Right cardiac atrium (tissue), 5 donors: ENCODE results near the gene KCNAB1. TPM values are rescaled to one million over a fixed set of nuclear protein-coding genes. Genes with fewer than 3 reads are reported as not detected.

Experiments used
- ATAC-seq, 2 donors: fragments of 200-7000 bp; cut with Tn5 transposase; one replicate each; pipeline versions ENCODE4 v1.8.0 to v1.9.1; 2020; ENCODE audit warnings: moderate library complexity in 2 of 2, mild to moderate bottlenecking in 1 of 2
- DNase-seq, 3 donors: peaks; one replicate each; pipeline ENCODE4 v3.0.0-alpha.2; 2020
- H3K27ac ChIP-seq: one replicate; pipeline ENCODE4 v1.5.1; 2013; ENCODE audit warnings: mild to moderate bottlenecking, low read length, control low read depth, moderate library complexity
- H3K27me3 ChIP-seq: one replicate; pipeline ENCODE4 v1.6.1; 2013; ENCODE audit not compliant: control insufficient read depth, insufficient read depth
- H3K4me1 ChIP-seq: one replicate; pipeline ENCODE4 v1.6.1; 2013; ENCODE audit warnings: low read length; ENCODE audit not compliant: control insufficient read depth, insufficient read depth
- H3K4me3 ChIP-seq: one replicate; pipeline ENCODE4 v1.5.1; 2013; ENCODE audit warnings: low read length, control low read depth
- H3K9me3 ChIP-seq: one replicate; pipeline ENCODE4 v1.6.1; 2013; ENCODE audit warnings: low read length; ENCODE audit not compliant: control insufficient read depth
- WGBS: extraction: QIAGEN DNeasy Blood & Tissue Kit; methylation state at CpG from one replicate; pipeline ENCODE4 v1.1.7; 2013; 5-methylcytosine and 5-hydroxymethylcytosine counted together
- intact Hi-C, 4 donors: fragments of 100-400 bp; cut with DNase I; formaldehyde crosslinking; loops; one replicate each; pipeline versions ENCODE4 v1.11.0 to v1.14.0; 2022 to 2023
- polyA plus RNA-seq: library from polyadenylated mRNA; stranded (reverse); fragments of 200-250 nt; gene quantifications from one replicate; pipeline ENCODE4 v1.2.3, GENCODE V29; 2013
- total RNA-seq, 4 donors: library from RNA; stranded (reverse); fragmentation: NEBNext Ultra II Directional; extraction: Animal tissue kit (Norgen Biotek cat#: 25700); gene quantifications; one replicate each; pipeline ENCODE4 v1.2.1, GENCODE V29; 2021
- donor health status: healthy with polysubstance abuse.
- donor health status: DM: no; HTN: yes; CAD: no.
- donor health status: DM: no; HTN: no; CAD: no.
- donor health status: DM: no; HTN: yes; CAD: no; lungs with severe emphysema.
- donor health status: DM: yes; HTN: yes; CAD: no.

The KCNAB1 gene
- total and polyA plus RNA-seq, 5 donors = 1.1 to 3.7 (median 2.0) TPM

GRCh38 chr3:156250550-156250949 lies 130.2 kb downstream of the KCNAB1 start:
- intact Hi-C loops = no loop called here
- no peaks in the 10 kb centered on the region for H3K9me3 ChIP-seq
- no peaks in the 10 kb centered on the region for H3K27me3 ChIP-seq
- 94% methylated on average over 1 of the region's 1 CpG for WGBS
- DNase-seq (no peak), ATAC-seq (no peak)
- H3K27ac ChIP-seq = no peak overlapping the region
- H3K4me3 ChIP-seq = no peak overlapping the region
- no peaks in the 10 kb centered on the region for H3K4me1 ChIP-seq

- intact Hi-C loops = no loop called here
- DNase-seq (no peak), ATAC-seq (no peak)
- H3K4me3 ChIP-seq = no peak overlapping the region
- no peaks in the 10 kb centered on the region for H3K4me1 ChIP-seq
- no peak overlapping the region for H3K27ac ChIP-seq
- no peaks in the 10 kb centered on the region for H3K9me3 ChIP-seq
- 80% methylated on average over 4 of the region's 4 CpGs for WGBS
- H3K27me3 ChIP-seq = no peaks in the 10 kb centered on the region
These were observed 131.0 kb downstream of the KCNAB1 start for GRCh38 chr3:156251424-156251823.

- intact Hi-C loops = no loop called here
- WGBS = 75% methylated on average over 3 of the region's 3 CpGs
- Histone ChIP-seq H3K4me3 (no peak overlapping the region), H3K27me3 (no peaks in the 10 kb centered on the region), H3K27ac (no peak overlapping the region), H3K4me1 (no peaks in the 10 kb centered on the region), H3K9me3 (no peaks in the 10 kb centered on the region)
- no peak for ATAC-seq
- no peak for DNase-seq
These were observed 132.3 kb downstream of the KCNAB1 start for GRCh38 chr3:156252656-156253055.

- Histone ChIP-seq H3K4me3 (no peak overlapping the region), H3K27ac (no peak overlapping the region), H3K4me1 (no peaks in the 10 kb centered on the region), H3K9me3 (no peaks in the 10 kb centered on the region), H3K27me3 (no peaks in the 10 kb centered on the region)
- WGBS = 70% methylated on average over 1 of the region's 1 CpG
- no peak for ATAC-seq
- intact Hi-C loops = no loop called here
- no peak for DNase-seq
These were observed 132.8 kb downstream of the KCNAB1 start for GRCh38 chr3:156253150-156253549.

- no peak for ATAC-seq
- H3K4me1 ChIP-seq = no peaks in the 10 kb centered on the region
- H3K9me3 ChIP-seq = no peaks in the 10 kb centered on the region
- H3K27me3 ChIP-seq = no peaks in the 10 kb centered on the region
- DNase-seq = no peak
- intact Hi-C loops = no loop called here
- no peak overlapping the region for H3K4me3 ChIP-seq
- no peak overlapping the region for H3K27ac ChIP-seq
- WGBS = 76% methylated on average over 4 of the region's 4 CpGs
These were observed 135.9 kb downstream of the KCNAB1 start for GRCh38 chr3:156256256-156256655.

GRCh38 chr3:156256945-156257344 lies 136.6 kb downstream of the KCNAB1 start:
- DNase-seq = no peak
- ATAC-seq = no peak
- no peaks in the 10 kb centered on the region for H3K9me3 ChIP-seq
- no peaks in the 10 kb centered on the region for H3K27me3 ChIP-seq
- H3K27ac ChIP-seq = no peak overlapping the region
- H3K4me3 ChIP-seq = no peak overlapping the region
- intact Hi-C loops = no loop called here
- H3K4me1 ChIP-seq = no peaks in the 10 kb centered on the region

GRCh38 chr3:156258301-156258700 lies 137.9 kb downstream of the KCNAB1 start:
- ATAC-seq (no peak), DNase-seq (no peak)
- Histone ChIP-seq H3K27me3 (no peaks in the 10 kb centered on the region), H3K4me1 (no peaks in the 10 kb centered on the region), H3K27ac (no peak overlapping the region), H3K4me3 (no peak overlapping the region), H3K9me3 (no peaks in the 10 kb centered on the region)
- intact Hi-C loops = no loop called here
- WGBS = 94% methylated on average over 2 of the region's 2 CpGs

GRCh38 chr3:156259896-156260295 lies 139.5 kb downstream of the KCNAB1 start:
- ATAC-seq (no peak), DNase-seq (no peak)
- H3K4me1 ChIP-seq = no peaks in the 10 kb centered on the region
- H3K27ac ChIP-seq = no peak overlapping the region
- H3K9me3 ChIP-seq = no peaks in the 10 kb centered on the region
- intact Hi-C loops = no loop called here
- 75% methylated on average over 5 of the region's 5 CpGs for WGBS
- no peak overlapping the region for H3K4me3 ChIP-seq
- no peaks in the 10 kb centered on the region for H3K27me3 ChIP-seq

- no peak overlapping the region for H3K27ac ChIP-seq
- no peak for DNase-seq
- intact Hi-C loops = no loop called here
- no peaks in the 10 kb centered on the region for H3K9me3 ChIP-seq
- no peaks in the 10 kb centered on the region for H3K27me3 ChIP-seq
- 88% methylated on average over 1 of the region's 1 CpG for WGBS
- no peak for ATAC-seq
- no peak overlapping the region for H3K4me3 ChIP-seq
- no peaks in the 10 kb centered on the region for H3K4me1 ChIP-seq
These were observed 140.0 kb downstream of the KCNAB1 start for GRCh38 chr3:156260331-156260730.

GRCh38 chr3:156264771-156265170 lies 144.4 kb downstream of the KCNAB1 start:
- ATAC-seq (no peak), DNase-seq (no peak)
- no peak overlapping the region for H3K4me3 ChIP-seq
- no peaks in the 10 kb centered on the region for H3K4me1 ChIP-seq
- intact Hi-C loops = no loop called here
- H3K9me3 ChIP-seq = no peaks in the 10 kb centered on the region
- H3K27ac ChIP-seq = no peak overlapping the region
- 92% methylated on average over 1 of the region's 1 CpG for WGBS
- no peaks in the 10 kb centered on the region for H3K27me3 ChIP-seq

GRCh38 chr3:156271508-156271907 lies 151.1 kb downstream of the KCNAB1 start:
- intact Hi-C loops = no loop called here
- Histone ChIP-seq H3K4me3 (no peak overlapping the region), H3K27me3 (no peaks in the 10 kb centered on the region), H3K9me3 (no peaks in the 10 kb centered on the region), H3K27ac (no peak overlapping the region), H3K4me1 (no peaks in the 10 kb centered on the region)
- ATAC-seq = no peak
- DNase-seq = no peak
- WGBS = 90% methylated on average over 3 of the region's 3 CpGs

- DNase-seq = no peak
- no peaks in the 10 kb centered on the region for H3K27me3 ChIP-seq
- ATAC-seq = no peak
- no peaks in the 10 kb centered on the region for H3K9me3 ChIP-seq
- no peak overlapping the region for H3K4me3 ChIP-seq
- no peak overlapping the region for H3K27ac ChIP-seq
- no peaks in the 10 kb centered on the region for H3K4me1 ChIP-seq
- 93% methylated on average over 7 of the region's 7 CpGs for WGBS
- intact Hi-C loops = no loop called here
These were observed 151.8 kb downstream of the KCNAB1 start for GRCh38 chr3:156271995-156272719.
